Astrocyte of the cerebellum (primary cell): ENCODE data around the gene PTPRK.
A peak's percentile ranks its signal among the peaks of the same experiment; 100 is the strongest.

Experiments
- DNase-seq: peaks from one replicate; pipeline ENCODE4 v3.0.0-alpha.2; 2011; ENCODE audit warnings: low read depth
- H3K4me3 ChIP-seq: 2 replicates; pipeline ENCODE4 v1.5.1; 2011; ENCODE audit warnings: mild to moderate bottlenecking, low read depth, low read length, moderate library complexity
- CTCF ChIP-seq: IDR thresholded peaks from 2 replicates; pipeline ENCODE4 v1.5.1; 2012; ENCODE audit warnings: low read length, low read depth, moderate library complexity, mild to moderate bottlenecking; ENCODE audit errors: missing control alignments
- in situ Hi-C: cut with HindIII; loops from 2 replicates; pipeline ENCODE4 v1.10.0; 2017; ENCODE audit warnings: low sequenced_read_pairs

PTPRK gene

GRCh38 chr6:128351255-128351514 lies 169.2 kb downstream of the PTPRK start:
- TF ChIP-seq CTCF: no peak
- H3K4me3 ChIP-seq: no peak overlapping the region
- in situ Hi-C loops: no loop called here
- DNase-seq: no peak

- TF ChIP-seq CTCF: no peak
- DNase-seq: peak; percentile 15
- in situ Hi-C loops: no loop called here
- H3K4me3 ChIP-seq: no peak overlapping the region
Observed at GRCh38 chr6:128350416-128351254, 169.8 kb downstream of the PTPRK start.

GRCh38 chr6:128347123-128347522 lies 173.3 kb downstream of the PTPRK start:
- no peak for TF ChIP-seq CTCF
- no peak for DNase-seq
- no peak overlapping the region for H3K4me3 ChIP-seq
- in situ Hi-C loops: no loop called here

- TF ChIP-seq CTCF: no peak
- H3K4me3 ChIP-seq: no peak overlapping the region
- DNase-seq: no peak
- in situ Hi-C loops: no loop called here
Observed at GRCh38 chr6:128346569-128346968, 173.8 kb downstream of the PTPRK start.

- no peak for TF ChIP-seq CTCF
- DNase-seq: no peak
- in situ Hi-C loops: no loop called here
- no peak overlapping the region for H3K4me3 ChIP-seq
Observed at GRCh38 chr6:128345278-128345677, 175.1 kb downstream of the PTPRK start.

- no peak for TF ChIP-seq CTCF
- in situ Hi-C loops: no loop called here
- H3K4me3 ChIP-seq: no peak overlapping the region
- DNase-seq: no peak
Observed at GRCh38 chr6:128343706-128344105, 176.7 kb downstream of the PTPRK start.
